K562 (cell line): ENCODE measurements around the gene NCBP2. TPM values are rescaled to one million over a fixed set of nuclear protein-coding genes. Genes with fewer than 3 reads are reported as not detected.

Experiments used
- ATAC-seq: fragments of 200-7000 bp; cut with Tn5 transposase; 3 replicates; pipeline ENCODE4 v1.9.1; 2020; ENCODE audit warnings: moderate library complexity
- BruUV-seq: library from RNA; stranded (reverse); fragments of 400-500 nt; replicated peaks from 2 replicates; lab custom pipeline; 2021; lab: Mats Ljungman, UMichigan
- CTCF ChIA-PET: fragments of 300-600 bp; formaldehyde crosslinking; extraction: SDS; loops from one replicate; lab custom pipeline; 2021; ENCODE audit warnings: low intra/inter-chr PET ratio; lab: Yijun Ruan, JAX
- POLR2A ChIA-PET: fragments of 300-600, 350-650 bp; sonication (Branson Sonifier 250); formaldehyde crosslinking; extraction: SDS; loops from one replicate; lab custom pipeline; 2021; ENCODE audit warnings: antibody characterized with exemption, inconsistent platforms; lab: Yijun Ruan, JAX
- DNase-seq, 4 experiments: peaks; one replicate each; pipeline versions ENCODE4 v3.0.0 to v3.0.0-alpha.2; 2011 to 2018; ENCODE audit warnings: low spot score in 3 of 4, mixed read lengths in 3 of 4; ENCODE audit errors: extremely low read depth in 1 of 4
- FAIRE-seq: peaks from 2 replicates; lab custom pipeline; 2011; peaks lifted over from hg19 to GRCh38; lab: Jason Lieb, UNC
- H2AFZ ChIP-seq: 2 replicates; pipeline ENCODE4 v1.6.0; 2011; ENCODE audit warnings: low read depth, low read length, control low read depth, inconsistent platforms
- H3K27ac ChIP-seq: fragments of 200-600 bp; 3 replicates; pipeline ENCODE4 v1.8.0; 2011; ENCODE audit warnings: low read depth, mild to moderate bottlenecking, control low read depth, inconsistent platforms, low read length, moderate library complexity, mixed read lengths; ENCODE audit errors: extremely low read depth
- H3K27me3 ChIP-seq, 2 experiments: fragments of 300-600 bp in 1 of 2; 2 replicates in 1 of 2; 3 replicates in 1 of 2; pipeline versions ENCODE4 v1.6.0 to v1.8.0; 2011; ENCODE audit warnings: inconsistent platforms in 2 of 2, low read length in 2 of 2, mild to moderate bottlenecking in 1 of 2, mixed read lengths in 1 of 2, moderate library complexity in 1 of 2; ENCODE audit not compliant: control insufficient read depth in 2 of 2, insufficient read depth in 2 of 2
- H3K36me3 ChIP-seq: fragments of 300-600 bp; 3 replicates; pipeline ENCODE4 v1.8.0; 2011; ENCODE audit warnings: mild to moderate bottlenecking, low read length, inconsistent platforms; ENCODE audit not compliant: control insufficient read depth, insufficient read depth
- H3K4me1 ChIP-seq, 2 experiments: fragments of 200-600 bp in 1 of 2; replicated peaks in 1 of 2; 2 replicates in 1 of 2; 3 replicates in 1 of 2; pipeline versions ENCODE4 v1.5.1 to v1.8.0; 2011; ENCODE audit warnings: inconsistent platforms in 2 of 2, low read length in 2 of 2, mild to moderate bottlenecking in 1 of 2, mixed read lengths in 1 of 2, moderate library complexity in 1 of 2; ENCODE audit not compliant: control insufficient read depth in 2 of 2, insufficient read depth in 2 of 2
- H3K4me2 ChIP-seq: 2 replicates; pipeline ENCODE4 v1.6.1; 2011; ENCODE audit warnings: low read length, control low read depth, inconsistent platforms, mixed read lengths; ENCODE audit not compliant: insufficient read depth
- H3K4me3 ChIP-seq: fragments of 200-600 bp; sonication (generic), shearing (Covaris generic); 2 replicates; pipeline ENCODE4 v1.5.1; 2016; ENCODE audit warnings: control low read depth, inconsistent platforms
- H3K79me2 ChIP-seq: fragments of 200-600 bp; 3 replicates; pipeline ENCODE4 v1.8.0; 2011; ENCODE audit warnings: low read length, inconsistent platforms; ENCODE audit not compliant: control insufficient read depth, insufficient read depth
- H3K9ac ChIP-seq, 2 experiments: 2 replicates each; pipeline versions ENCODE4 v1.6.0 to v1.6.1; 2011; ENCODE audit warnings: low read depth in 2 of 2, low read length in 2 of 2, control low read depth in 1 of 2, inconsistent platforms in 1 of 2, mild to moderate bottlenecking in 1 of 2, mixed read lengths in 1 of 2; ENCODE audit not compliant: insufficient read depth in 1 of 2
- H3K9me1 ChIP-seq: one replicate; pipeline ENCODE4 v1.6.0; 2011; ENCODE audit warnings: inconsistent platforms, mild to moderate bottlenecking, low read length, moderate library complexity; ENCODE audit not compliant: control insufficient read depth, insufficient read depth
- H3K9me3 ChIP-seq: replicated peaks from 2 replicates; pipeline ENCODE4 v1.5.1; 2011; ENCODE audit warnings: low read depth, low read length, inconsistent platforms; ENCODE audit not compliant: control insufficient read depth, insufficient read depth
- H4K20me1 ChIP-seq: replicated peaks from 2 replicates; pipeline ENCODE4 v1.6.1; 2011; ENCODE audit warnings: low read length, inconsistent platforms, mixed read lengths; ENCODE audit not compliant: control insufficient read depth, insufficient read depth
- DEAF1 ChIP-seq: fragments of 450-650 bp; formaldehyde crosslinking; IDR thresholded peaks from 2 replicates; pipeline ENCODE4 v1.4.0; 2020; ENCODE audit warnings: mild to moderate bottlenecking, moderate library complexity
- EGR1 ChIP-seq: fragments of 450-650 bp; conservative IDR thresholded peaks from 2 replicates; pipeline ENCODE4 v1.6.1; 2017; ENCODE audit warnings: mild to moderate bottlenecking
- ELK3 ChIP-seq: fragments of 450-650 bp; formaldehyde crosslinking; IDR thresholded peaks from 2 replicates; pipeline ENCODE4 v1.4.0; 2020; ENCODE audit warnings: mild to moderate bottlenecking
- RBFOX2 ChIP-seq: fragments of 200-400 bp; formaldehyde crosslinking; IDR thresholded peaks from 2 replicates; pipeline ENCODE4 v1.6.1; 2017; ENCODE audit warnings: low read depth, mild to moderate bottlenecking, low read length, moderate library complexity
- RBM22 ChIP-seq: fragments of 200-400 bp; formaldehyde crosslinking; IDR thresholded peaks from 2 replicates; pipeline ENCODE4 v1.6.1; 2018; ENCODE audit warnings: low read length, low read depth; ENCODE audit not compliant: poor library complexity, severe bottlenecking
- RFX1 ChIP-seq: fragments of 450-650 bp; IDR thresholded peaks from 2 replicates; pipeline ENCODE4 v1.6.1; 2016; ENCODE audit warnings: mild to moderate bottlenecking, moderate library complexity
- ZBTB17 ChIP-seq: fragments of 450-650 bp; formaldehyde crosslinking; IDR thresholded peaks from 2 replicates; pipeline ENCODE4 v1.4.0; 2020; ENCODE audit warnings: mild to moderate bottlenecking
- ZNF121 ChIP-seq: sonication (generic); formaldehyde crosslinking; conservative IDR thresholded peaks from 2 replicates; pipeline ENCODE4 v1.8.0; 2022; ENCODE audit warnings: missing genetic modification reagents
- ZNF551 ChIP-seq: fragments of 250-450 bp; sonication (Bioruptor Pico); IDR thresholded peaks from 2 replicates; pipeline ENCODE4 v1.5.0; 2021; ENCODE audit warnings: mild to moderate bottlenecking, moderate library complexity
- ZNF589 ChIP-seq: fragments of 200-800 bp; sonication (Bioruptor generic); IDR thresholded peaks from 2 replicates; pipeline ENCODE4 v1.6.1; 2016; ENCODE audit warnings: low read depth, missing genetic modification characterization, missing compliant biosample characterization
- WGBS: fragments of 100-300 bp; shearing (Covaris generic); methylation state at CpG from one replicate; pipeline ENCODE4 v1.1.6; 2016; ENCODE audit warnings: low coverage, mixed read lengths; ENCODE audit not compliant: insufficient coverage; ENCODE audit errors: missing lambda C conversion rate; 5-methylcytosine and 5-hydroxymethylcytosine counted together
- in situ Hi-C: fragments of 300-500 bp; cut with MboI; formaldehyde crosslinking; loops from 4 replicates; pipeline ENCODE4 v1.15.0; 2018; ENCODE audit warnings: inconsistent platforms, mixed read lengths
- intact Hi-C: fragments of 100-400 bp; cut with micrococcal nuclease; formaldehyde crosslinking; loops from 2 replicates; pipeline ENCODE4 v1.14.2; 2022
- polyA plus RNA-seq, 8 experiments: library from polyadenylated mRNA; depleted of rRNA in 4 of 8; stranded (reverse) in 5 of 8; unstranded in 3 of 8; fragments of >200 nt; fragmentation: Nextera tagmentation in 2 of 8; fragmentation: Illumina TruSeq in 1 of 8; extraction: Ambion mirVana in 2 of 8; extraction: Trizol in 1 of 8; gene quantifications; 2 replicates each; pipeline versions ENCODE4 v1.2.1 to v1.2.3, GENCODE V29; 2011 to 2014; ENCODE audit warnings: inconsistent platforms in 1 of 8, missing spikeins in 1 of 8
- total RNA-seq, 7 experiments: library from RNA; depleted of rRNA in 6 of 7; stranded (reverse); fragments of >200 nt in 6 of 7; fragmentation: Illumina TruSeq in 2 of 7; extraction: Trizol in 2 of 7; gene quantifications; 2 replicates each; pipeline versions ENCODE4 v1.2.1 to v1.2.3, GENCODE V29; 2011 to 2021; ENCODE audit warnings: low replicate concordance in 1 of 7
- TF ChIP-seq, protein P1 (sequence below), 2 experiments: fragments of 250-450 bp in 1 of 2; fragments of 450-650 bp in 1 of 2; sonication (Bioruptor Pico) in 1 of 2; IDR thresholded peaks; 2 replicates each; pipeline versions ENCODE4 v1.6.1 to v1.8.0; 2016 to 2021; ENCODE audit warnings: mild to moderate bottlenecking in 2 of 2, moderate library complexity in 2 of 2, missing compliant biosample characterization in 1 of 2, missing genetic modification characterization in 1 of 2

Gene NCBP2
- total and polyA plus RNA-seq, 9 of the 15 experiments (the other 6 are each of a cell fraction or from before 2014, with no cell fraction given): 56.4 to 102 (median 82.3) TPM

DNA sequence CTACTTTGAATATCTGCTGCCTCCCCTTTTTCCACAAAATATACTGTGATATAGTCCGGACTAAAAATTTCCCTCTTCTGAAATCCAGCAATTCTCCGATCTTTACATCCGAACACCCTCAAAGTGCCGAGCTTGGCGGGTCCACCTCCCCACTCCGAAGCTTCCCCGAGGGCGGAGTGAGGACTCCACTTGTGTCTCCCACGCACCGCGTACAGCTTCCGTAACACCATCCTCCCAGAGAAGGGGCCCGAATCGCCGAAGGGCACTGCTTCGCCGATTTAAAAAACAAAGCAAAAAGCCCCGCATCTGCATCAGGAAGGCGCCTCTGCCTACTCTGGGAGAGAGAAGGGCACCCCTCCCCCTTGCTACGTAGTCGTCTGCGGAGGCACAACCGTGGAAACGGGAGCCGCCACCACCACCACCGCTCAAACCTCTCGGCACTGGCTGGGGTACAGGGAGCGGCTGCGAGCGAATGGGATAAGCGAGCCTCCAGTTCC, 551 bp downstream of the NCBP2 start (continued):
- TF ChIP-seq DEAF1 (CRISPR knock-in tag) (no peak), RFX1 (no peak), ZNF589 (CRISPR knock-in tag) (no peak), ZNF121 (CRISPR knock-in tag) (no peak), EGR1 (peak; percentile 74), ZBTB17 (0 out of 2 replicates have a peak, but pooled peaks have one; percentile 7), RBM22 (peak; percentile 19)
- TF ChIP-seq, protein P1, sequence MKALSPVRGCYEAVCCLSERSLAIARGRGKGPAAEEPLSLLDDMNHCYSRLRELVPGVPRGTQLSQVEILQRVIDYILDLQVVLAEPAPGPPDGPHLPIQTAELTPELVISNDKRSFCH (CRISPR knock-in tag; IDR thresholded peaks at IDR 0.05): no peak
- TF ChIP-seq, protein P1 (tag; IDR thresholded peaks at IDR 0.05): 0 out of 2 replicates have a peak, but pooled peaks have one; percentile 39

- H3K4me3 ChIP-seq: no peak overlapping the region
- H4K20me1 ChIP-seq: no peaks in the 10 kb centered on the region
- FAIRE-seq: no peak
- H3K27ac ChIP-seq: no peak overlapping the region
- no peak for TF ChIP-seq ELK3 (CRISPR knock-in tag)
- 0 out of 2 replicates have a peak, but pooled peaks have one; percentile 8 for TF ChIP-seq RBFOX2
- no peak for TF ChIP-seq ZNF551 (CRISPR knock-in tag)
- no peak for DNase-seq
- no peaks in the 10 kb centered on the region for H3K9me1 ChIP-seq
- ChIA-PET CTCF (interaction anchor here (0.5 kb wide), 1 partner anchor 531 kb away, joined by 3 read pairs; no protein-coding TSS in a partner anchor), POLR2A (interaction anchor here (0.6 kb wide), 1 partner anchor 410 kb away, joined by 4 read pairs; no protein-coding TSS in a partner anchor)
- no peak overlapping the region for H2AFZ ChIP-seq
- BruUV-seq: no TSS peak
- in situ Hi-C loops (no loop called here), intact Hi-C loops (no loop called here)
- H3K27me3 ChIP-seq: no peaks in the 10 kb centered on the region
- 98% methylated on average over 5 of the region's 5 CpGs for WGBS
- H3K36me3 ChIP-seq: peaks cover 77% of the 10 kb centered on the region
- no peaks in the 10 kb centered on the region for H3K9me3 ChIP-seq
- H3K4me2 ChIP-seq: no peak overlapping the region
- H3K4me1 ChIP-seq: peaks cover 5 to 9% of the 10 kb centered on the region in 2 experiments; a peak in 4 of 5 replicates
- H3K9ac ChIP-seq: no peak overlapping the region
- ATAC-seq: no peak
- peaks cover 62% of the 10 kb centered on the region for H3K79me2 ChIP-seq
Observed at GRCh38 chr3:196938576-196938975, 3.8 kb downstream of the NCBP2 start.
